GM19455 (cell line): ENCODE results near the gene CUX1.
A peak's percentile ranks its signal among the peaks of the same experiment; 100 is the strongest.
"Not testable (repeated sequence)": the region's sequence is repeated elsewhere in the genome, so short reads cannot be mapped to it uniquely, and the experiment has no call there.

ENCODE experiments used
- ATAC-seq: cut with Tn5 transposase; IDR thresholded peaks from one replicate; pipeline ENCODE4 v1.9.1; 2021; ENCODE audit not compliant: unreplicated experiment

The CUX1 gene

GRCh38 chr7:102120666-102121195 lies 303.3 kb downstream of the CUX1 start:
- ATAC-seq, result no peak

DNA sequence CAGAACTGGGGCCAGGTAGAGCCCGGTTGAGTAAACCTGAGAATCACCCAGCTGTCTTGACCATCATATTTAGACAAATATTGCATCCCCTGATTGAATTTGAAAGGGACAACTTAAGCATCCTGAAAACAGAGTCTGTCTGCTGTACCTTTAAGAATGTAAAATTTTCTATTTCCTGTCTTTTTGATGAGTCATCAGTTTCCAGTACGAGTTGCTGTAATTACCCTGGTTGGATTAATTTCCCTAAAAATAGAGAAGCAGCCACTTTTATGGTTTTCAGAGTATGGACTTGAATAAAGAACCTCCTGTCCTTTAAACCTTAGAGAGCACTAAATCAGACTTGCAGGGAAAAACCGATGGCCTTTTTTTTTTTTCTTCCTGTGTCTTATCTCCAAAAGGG lies 304.6 kb downstream of the CUX1 start:
- no peak for ATAC-seq

DNA sequence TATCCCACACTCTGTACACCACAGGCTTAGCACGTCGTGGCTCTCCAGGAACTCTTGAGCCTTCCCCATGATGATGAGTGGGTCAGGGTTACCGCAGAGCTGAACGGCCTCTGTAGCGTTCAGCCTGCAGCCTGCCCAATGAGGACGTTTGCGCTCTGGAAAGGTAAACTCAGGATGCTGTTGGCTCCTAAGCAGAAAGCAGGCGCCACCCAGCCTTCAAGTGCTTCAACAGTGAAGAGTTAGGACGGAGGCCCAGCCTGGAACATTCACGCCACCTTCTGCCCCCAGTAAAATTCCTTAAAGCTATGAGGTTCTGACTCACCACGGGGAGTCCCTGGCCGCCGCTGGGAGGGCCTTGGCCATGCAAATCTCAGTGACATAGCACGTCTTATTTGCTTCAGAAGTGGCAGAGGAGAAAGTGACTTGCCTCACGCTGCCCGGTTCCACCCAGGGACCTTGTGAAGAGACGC lies 307.7 kb downstream of the CUX1 start:
- ATAC-seq, result peak; percentile 57

- ATAC-seq, result no peak
These were observed 310.9 kb downstream of the CUX1 start for GRCh38 chr7:102128303-102128702.

- no peak for ATAC-seq
These were observed 312.4 kb downstream of the CUX1 start for GRCh38 chr7:102129636-102130370.

GRCh38 chr7:102132209-102132752 lies 314.9 kb downstream of the CUX1 start:
- no peak for ATAC-seq

DNA sequence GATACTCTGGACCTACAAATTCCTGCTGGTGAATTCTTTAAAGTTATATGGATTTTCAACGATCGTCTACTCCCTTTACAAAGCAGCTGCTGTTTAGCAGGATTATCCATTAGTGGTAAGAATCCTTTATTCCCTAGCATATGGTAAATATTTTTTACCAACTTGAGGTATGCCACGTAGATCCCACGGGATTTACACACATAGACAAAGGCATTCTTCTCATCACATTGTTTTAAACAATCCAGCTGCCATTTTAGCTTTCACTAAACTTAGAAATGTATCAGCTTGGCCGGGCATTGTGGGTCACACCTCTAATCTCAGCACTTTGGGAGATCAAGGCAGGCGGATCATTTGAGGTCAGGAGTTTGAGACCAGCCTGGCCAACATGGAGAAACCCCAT lies 321.2 kb downstream of the CUX1 start:
- no peak for ATAC-seq

DNA sequence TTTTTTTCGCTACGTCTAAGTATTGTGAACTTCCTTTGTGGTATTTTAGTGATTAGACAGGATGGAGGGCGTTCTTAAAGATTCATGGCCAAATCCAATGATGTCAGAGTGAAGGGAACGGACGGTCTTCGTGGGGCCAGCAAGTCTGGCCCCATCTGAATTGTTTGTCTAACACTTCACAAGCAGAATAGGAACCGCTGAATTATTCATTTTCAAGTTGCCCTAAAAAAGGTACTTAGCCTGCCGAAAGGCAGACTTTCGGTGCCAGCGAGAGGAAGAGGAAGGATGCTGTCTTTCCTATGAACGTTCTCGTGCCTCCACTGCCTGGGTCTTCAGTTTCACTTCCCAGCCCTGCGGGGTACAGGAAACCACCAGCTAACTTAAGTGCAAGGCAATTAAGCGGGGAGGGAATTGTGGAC lies 323.5 kb downstream of the CUX1 start:
- no peak for ATAC-seq

DNA sequence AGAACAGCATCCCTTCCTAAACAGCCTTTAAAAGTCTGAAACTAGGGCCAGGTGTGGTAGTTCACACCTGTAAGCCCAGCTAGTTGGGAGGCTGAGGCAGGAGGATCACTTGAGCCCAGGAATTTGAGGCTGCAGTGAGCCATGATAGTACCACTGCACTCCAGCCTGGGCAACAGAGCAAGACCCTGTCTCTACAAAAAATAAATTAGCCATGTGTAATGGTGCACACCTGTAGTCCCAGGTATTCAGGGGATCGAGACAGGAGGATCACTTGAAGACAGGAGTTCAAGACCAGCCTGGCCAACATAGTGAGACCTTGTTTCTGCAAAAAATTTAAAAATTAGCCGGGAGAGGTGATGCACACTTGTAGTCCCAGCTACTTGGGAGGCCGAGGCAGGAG lies 325.0 kb downstream of the CUX1 start:
- ATAC-seq, result not testable (repeated sequence)

DNA sequence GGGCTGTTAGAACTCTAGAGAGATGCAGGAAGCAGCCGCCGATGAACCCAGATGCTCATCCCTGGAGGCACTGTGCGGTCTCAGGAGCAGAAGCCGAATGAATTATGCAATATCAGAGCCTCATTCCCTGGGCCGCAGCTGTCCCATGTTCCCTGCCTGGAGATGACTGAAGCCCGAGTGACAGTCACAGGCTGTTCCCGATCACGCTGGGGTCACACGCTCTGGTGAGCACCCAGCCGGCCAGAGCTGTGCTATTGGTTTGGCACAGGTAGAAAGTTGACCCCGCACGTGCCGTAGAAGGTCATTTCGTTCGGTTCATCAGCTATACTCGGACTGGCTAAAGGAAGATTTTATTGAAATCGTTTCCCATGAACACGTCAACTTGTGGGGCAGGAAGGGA lies 328.7 kb downstream of the CUX1 start:
- ATAC-seq, result no peak

DNA sequence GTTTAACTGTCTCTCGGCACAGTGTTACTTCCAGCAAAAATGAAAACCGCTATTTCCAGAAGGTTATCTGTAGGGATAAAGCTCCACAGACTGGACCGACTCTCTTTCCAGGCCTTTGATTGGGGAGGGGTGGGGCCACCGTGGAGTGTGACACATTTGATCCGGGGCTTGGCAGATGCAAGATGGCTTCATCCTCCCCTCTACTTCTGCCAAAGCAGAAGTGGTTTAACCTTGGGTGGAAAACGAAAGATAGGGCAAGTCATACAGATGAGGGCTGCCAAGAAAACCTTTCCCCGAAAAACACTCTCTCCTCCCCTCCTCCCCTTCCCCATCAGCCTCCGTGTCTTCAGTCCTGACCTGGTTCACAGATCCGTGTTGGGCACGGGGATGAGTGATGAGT lies 329.6 kb downstream of the CUX1 start:
- no peak for ATAC-seq

DNA sequence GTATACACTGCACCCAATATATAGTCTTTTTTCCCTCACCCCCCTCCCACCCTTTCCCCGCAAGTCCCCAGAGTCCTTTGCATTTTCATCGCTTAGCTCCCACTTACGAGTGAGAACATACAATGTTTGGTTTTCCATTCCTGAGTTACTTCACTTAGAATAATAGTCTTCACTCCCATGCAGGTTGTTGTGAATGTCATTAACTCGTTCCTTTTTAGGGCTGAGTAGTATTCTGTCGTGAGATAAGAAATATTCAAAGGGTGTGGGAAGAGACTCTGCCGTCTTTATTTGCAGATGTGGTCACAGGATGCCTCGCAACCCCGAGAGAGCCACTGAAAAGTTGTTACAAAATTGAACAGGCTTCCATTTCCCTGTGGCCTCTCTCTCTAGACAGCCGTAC lies 331.4 kb downstream of the CUX1 start:
- no peak for ATAC-seq

DNA sequence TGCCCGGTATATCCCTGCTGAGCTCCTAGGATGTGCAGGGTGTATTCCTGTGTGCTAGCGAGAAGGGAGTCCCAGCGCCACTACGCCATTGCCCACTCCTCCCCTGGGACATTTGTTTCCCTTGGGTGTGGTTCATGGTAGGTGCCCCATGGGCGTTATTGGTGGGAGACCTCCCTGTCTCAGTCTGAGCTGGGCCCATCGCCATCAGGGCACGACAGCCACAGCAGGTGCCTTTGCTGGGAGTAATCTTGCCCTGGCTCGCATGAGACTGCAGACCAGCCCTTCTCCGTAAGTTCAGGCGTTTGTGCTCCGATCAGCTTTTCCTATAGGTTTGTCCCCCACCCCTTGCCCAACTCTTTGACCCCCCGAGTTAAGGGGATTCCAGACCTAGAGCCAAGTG lies 332.0 kb downstream of the CUX1 start:
- ATAC-seq, result no peak

GRCh38 chr7:102150266-102150665 lies 332.8 kb downstream of the CUX1 start:
- no peak for ATAC-seq

DNA sequence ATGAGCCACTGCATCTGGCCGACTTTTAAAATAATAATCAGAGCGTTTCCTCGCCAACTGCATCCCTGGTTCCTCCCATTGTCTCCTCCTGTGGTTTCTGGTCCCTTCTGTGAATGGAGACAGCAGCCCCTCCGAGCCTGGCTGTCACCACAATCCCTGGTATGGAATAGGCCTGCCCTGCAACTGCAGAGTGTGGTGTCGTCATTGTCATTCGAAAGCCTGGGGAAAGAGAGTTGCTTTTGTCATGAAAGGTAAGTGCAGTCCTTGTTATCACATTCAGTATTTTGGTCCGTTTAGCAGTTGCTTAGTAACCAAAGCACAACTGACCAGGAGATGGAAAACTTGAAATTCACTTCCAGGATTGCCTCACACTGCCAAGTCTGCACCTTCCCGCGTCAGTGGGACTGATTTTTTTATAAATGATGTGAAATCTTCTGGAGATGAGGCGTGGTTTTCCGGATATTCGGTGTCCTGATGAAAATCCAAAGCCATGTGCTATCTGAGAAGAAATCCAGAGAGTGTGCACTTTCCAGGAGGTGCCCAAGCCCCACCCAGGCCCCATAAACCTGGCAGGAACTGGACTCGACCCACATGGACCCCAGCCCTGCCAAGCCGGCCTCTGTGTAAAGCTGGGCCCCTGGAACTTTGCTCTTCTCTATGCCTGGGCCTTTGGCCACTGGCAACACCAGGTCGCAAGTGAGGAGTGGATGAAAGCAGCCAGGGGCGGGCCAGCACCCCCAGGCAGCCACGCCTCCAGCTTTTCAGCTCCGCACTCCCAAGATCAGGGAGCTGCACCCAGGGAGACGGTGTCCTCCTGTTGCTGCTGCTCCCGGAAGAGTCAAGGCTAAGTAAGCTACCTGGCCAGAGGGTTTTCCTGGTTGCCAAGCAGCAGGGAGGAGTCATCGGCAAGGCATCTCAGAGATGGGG lies 335.5 kb downstream of the CUX1 start:
- ATAC-seq, result no peak

DNA sequence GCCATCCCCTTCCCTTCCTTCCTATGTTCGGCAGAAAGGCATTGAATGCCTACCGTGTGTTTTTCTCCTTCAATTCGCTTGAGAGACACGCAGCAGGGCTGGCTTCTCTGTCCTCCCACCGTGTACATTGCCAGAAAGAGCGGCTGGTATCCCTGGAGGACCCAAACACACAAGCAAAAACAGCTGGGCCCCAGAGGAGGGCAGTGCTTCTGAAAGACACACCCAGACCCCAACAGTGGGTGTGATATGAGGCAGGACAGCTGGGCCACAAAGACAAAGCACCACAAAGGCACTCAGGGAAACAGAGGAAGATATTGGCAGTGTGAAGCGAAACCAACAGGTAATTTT lies 336.1 kb downstream of the CUX1 start:
- no peak for ATAC-seq

GRCh38 chr7:102154425-102154824 lies 337.0 kb downstream of the CUX1 start:
- ATAC-seq, result no peak

GRCh38 chr7:102155821-102156441 lies 338.5 kb downstream of the CUX1 start:
- no peak for ATAC-seq

- ATAC-seq, result no peak
These were observed 339.4 kb downstream of the CUX1 start for GRCh38 chr7:102156867-102157266.

GRCh38 chr7:102165136-102165535 lies 347.7 kb downstream of the CUX1 start:
- ATAC-seq, result no peak

DNA sequence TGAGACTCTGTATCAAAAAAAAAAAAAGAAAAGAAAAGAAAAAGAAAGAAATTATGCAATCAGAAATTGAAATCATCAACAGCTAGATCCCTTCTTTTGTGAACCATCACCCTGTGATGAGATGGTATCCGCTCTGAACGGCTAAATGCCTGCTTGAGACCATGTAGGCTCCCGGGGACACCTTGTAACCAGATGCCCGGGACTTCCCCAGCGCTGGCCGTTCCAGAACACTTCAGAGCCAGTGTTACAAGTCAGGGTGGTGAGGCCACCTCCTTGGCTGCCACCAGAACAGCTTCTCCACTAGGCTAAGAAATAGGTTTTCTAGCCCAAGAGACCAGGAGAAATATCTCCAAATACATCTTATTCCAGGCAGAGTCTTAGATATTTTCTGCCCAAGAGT lies 349.8 kb downstream of the CUX1 start:
- ATAC-seq, result no peak
